Measurements from ENCODE around the gene TMEM135.

DNA sequence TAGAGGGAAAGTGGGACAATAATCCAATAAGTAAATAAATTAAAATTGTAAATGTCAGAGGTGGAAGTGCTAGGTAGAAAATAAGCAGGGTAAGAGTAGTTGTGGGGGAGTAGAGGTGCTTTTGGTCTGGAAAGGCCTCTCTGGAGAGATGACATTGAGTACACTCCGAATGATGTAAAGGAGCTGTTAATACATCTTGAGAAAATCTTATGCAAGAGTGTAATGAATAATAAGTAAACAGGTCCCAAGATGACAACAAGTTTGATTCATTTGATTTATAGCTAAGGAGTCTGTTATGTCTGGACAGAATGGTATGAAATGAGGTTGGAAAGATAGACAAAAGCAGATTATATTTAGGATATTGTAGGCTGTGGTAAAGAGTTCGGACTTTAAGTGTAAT is 87.5 kb downstream of the TMEM135 start:
- TF ChIP-seq POLR2AphosphoS5 (IDR thresholded peaks at IDR 0.05), result no peak
- no peak for TF ChIP-seq CTCF (IDR thresholded peaks at IDR 0.05)

Measured in breast epithelium (tissue), 3 donors.